ENCODE results near the gene SPDEF. TPM values are rescaled to one million over a fixed set of nuclear protein-coding genes. Genes with fewer than 3 reads are reported as not detected.

The SPDEF gene
- polyA plus RNA-seq, 1 experiment, result 0.04 TPM

GRCh38 chr6:34569361-34569973 is 13.3 kb upstream of the SPDEF start:
- ChIA-PET POLR2A (interaction anchor here (0.5 kb wide), 1 partner anchor 1068 kb away, joined by 11 read pairs; no protein-coding TSS in a partner anchor), CTCF (no interaction called here)
- Histone ChIP-seq H3K4me3 (ENCODE audit: low read depth, low read length) (no peak overlapping the region), H3K9me3 (ENCODE audit: control insufficient read depth, insufficient read depth, low read length) (no peaks in the 10 kb centered on the region), H3K27me3 (ENCODE audit: control insufficient read depth, insufficient read depth, low read length) (peaks cover 12% of the 10 kb centered on the region), H3K27ac (ENCODE audit: low read depth, low read length) (peak overlapping the region; percentile 21)
- no peak for DNase-seq (ENCODE audit: low read depth, low spot score)
- TF ChIP-seq CTCF (IDR thresholded peaks at IDR 0.05; ENCODE audit: low read depth, low read length), result no peak

DNA sequence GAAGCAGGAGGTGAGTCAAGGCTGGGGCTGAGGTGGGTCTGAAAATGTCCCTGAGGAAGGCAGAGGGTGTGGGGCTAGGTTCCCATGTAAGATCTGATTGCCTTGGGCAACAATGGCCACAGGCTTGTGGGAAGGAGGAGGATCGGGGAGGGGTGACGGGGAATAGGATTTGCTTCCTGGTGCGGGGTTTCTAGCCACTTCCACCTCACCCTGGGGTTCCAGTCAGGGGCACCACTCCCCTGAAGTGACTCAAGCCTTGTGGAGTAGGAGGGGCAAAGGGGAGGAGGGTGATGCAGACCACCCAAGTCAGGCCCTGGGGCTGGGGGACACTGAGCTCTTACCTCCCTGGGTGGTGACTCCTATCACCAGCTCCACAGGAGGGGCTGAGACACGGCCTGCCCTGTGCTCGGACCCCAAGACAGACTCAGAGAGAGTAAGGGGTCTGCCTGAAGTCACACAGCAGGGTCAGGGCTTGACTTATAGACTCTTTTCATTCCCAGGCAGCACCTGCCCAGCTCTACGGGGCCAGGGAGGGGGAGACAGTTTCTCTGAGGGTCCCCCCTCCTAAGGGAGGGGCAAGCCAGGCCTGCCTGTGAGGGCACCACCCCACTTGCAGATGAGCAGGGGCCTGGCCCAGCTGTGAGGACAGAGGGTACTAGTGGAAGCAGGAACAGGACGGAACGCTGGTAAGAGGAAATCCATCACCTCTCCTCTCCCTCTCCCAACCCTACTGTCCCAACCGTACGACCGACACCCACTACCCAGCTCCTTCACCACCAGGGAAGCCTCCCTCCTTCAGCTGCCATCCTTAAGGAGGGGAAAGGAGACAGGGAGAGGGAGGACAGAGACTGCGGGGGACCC is 12.4 kb upstream of the SPDEF start:
- POLR2A ChIA-PET, result interaction anchor here (0.5 kb wide), 1 partner anchor 1069 kb away, joined by 11 read pairs; no protein-coding TSS in a partner anchor
- CTCF ChIA-PET, result no interaction called here
- Histone ChIP-seq H3K9me3 (ENCODE audit: control insufficient read depth, insufficient read depth, low read length) (no peaks in the 10 kb centered on the region), H3K27ac (ENCODE audit: low read depth, low read length) (peak overlapping the region; percentile 21), H3K27me3 (ENCODE audit: control insufficient read depth, insufficient read depth, low read length) (peaks cover 12% of the 10 kb centered on the region), H3K4me3 (ENCODE audit: low read depth, low read length) (no peak overlapping the region)
- no peak for DNase-seq (ENCODE audit: low read depth, low spot score)
- TF ChIP-seq CTCF (IDR thresholded peaks at IDR 0.05; ENCODE audit: low read depth, low read length), result no peak

DNA sequence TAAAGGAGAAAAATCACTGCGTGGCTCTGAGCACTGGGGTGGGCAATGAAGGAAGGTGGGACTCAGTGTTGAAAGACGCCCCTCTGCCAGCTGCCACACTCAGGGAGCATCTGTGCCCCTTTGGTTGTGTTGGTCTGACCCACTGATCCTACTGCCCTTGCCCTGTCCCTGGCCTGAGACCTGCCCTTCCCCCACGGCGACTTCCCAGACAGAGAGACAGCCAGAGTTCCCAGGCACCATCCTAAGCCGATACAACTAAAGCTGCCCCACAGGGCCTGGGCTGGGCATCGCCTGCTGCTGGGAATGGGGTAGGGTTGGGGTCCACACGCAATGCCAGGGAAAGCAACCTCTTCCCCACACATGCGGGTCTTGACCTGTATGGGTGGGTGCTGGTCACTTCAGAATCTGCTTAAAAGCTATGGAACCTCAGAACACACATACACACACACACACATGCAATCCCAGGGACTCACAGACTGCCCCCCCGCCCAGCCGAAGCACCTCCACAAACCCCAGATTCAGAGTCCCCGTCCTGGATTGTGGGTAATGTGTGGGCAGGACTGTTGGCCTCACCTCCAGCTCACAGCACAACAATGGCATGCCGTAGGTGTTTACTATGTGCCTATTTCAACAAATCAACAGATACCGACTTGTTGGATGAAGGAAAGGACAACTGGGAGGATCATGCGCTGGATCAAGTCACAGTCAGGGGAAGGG is 10.9 kb upstream of the SPDEF start:
- DNase-seq (ENCODE audit: low read depth, low spot score), result no peak
- Histone ChIP-seq H3K4me3 (ENCODE audit: low read depth, low read length) (no peak overlapping the region), H3K9me3 (ENCODE audit: control insufficient read depth, insufficient read depth, low read length) (no peaks in the 10 kb centered on the region), H3K27ac (ENCODE audit: low read depth, low read length) (no peak overlapping the region), H3K27me3 (ENCODE audit: control insufficient read depth, insufficient read depth, low read length) (peaks cover 12% of the 10 kb centered on the region)
- CTCF ChIA-PET, result no interaction called here
- no peak for TF ChIP-seq CTCF (IDR thresholded peaks at IDR 0.05; ENCODE audit: low read depth, low read length)
- POLR2A ChIA-PET, result no interaction called here

GRCh38 chr6:34565722-34566137 is 9.6 kb upstream of the SPDEF start:
- no peak for TF ChIP-seq CTCF (IDR thresholded peaks at IDR 0.05; ENCODE audit: low read depth, low read length)
- Histone ChIP-seq H3K9me3 (ENCODE audit: control insufficient read depth, insufficient read depth, low read length) (no peaks in the 10 kb centered on the region), H3K27me3 (ENCODE audit: control insufficient read depth, insufficient read depth, low read length) (peaks cover 8% of the 10 kb centered on the region), H3K27ac (ENCODE audit: low read depth, low read length) (no peak overlapping the region), H3K4me3 (ENCODE audit: low read depth, low read length) (no peak overlapping the region)
- ChIA-PET CTCF (no interaction called here), POLR2A (no interaction called here)
- DNase-seq (ENCODE audit: low read depth, low spot score), result no peak

Data from AG04450 (cell line).